NCI-H1694 (cell line): ENCODE results near the gene PRKCZ.

Source experiments
- DNase-seq: peaks from one replicate; lab custom pipeline; 2025; lab: John Stamatoyannopoulos, UW

Gene PRKCZ

GRCh38 chr1:2229911-2230731, 179.9 kb downstream of the PRKCZ start:
- DNase-seq = no peak

GRCh38 chr1:2230781-2231531, 180.7 kb downstream of the PRKCZ start:
- DNase-seq = no peak

GRCh38 chr1:2231532-2232254, 181.5 kb downstream of the PRKCZ start:
- DNase-seq = no peak

- DNase-seq = no peak
Measured at GRCh38 chr1:2232255-2232915, 182.2 kb downstream of the PRKCZ start.

- peak; percentile 33 for DNase-seq
Measured at GRCh38 chr1:2232916-2233438, 182.8 kb downstream of the PRKCZ start.

- no peak for DNase-seq
Measured at GRCh38 chr1:2233468-2233867, 183.3 kb downstream of the PRKCZ start.

GRCh38 chr1:2233997-2234761, 184.0 kb downstream of the PRKCZ start:
- DNase-seq = no peak

GRCh38 chr1:2234762-2235113, 184.5 kb downstream of the PRKCZ start:
- DNase-seq = no peak
